GM23248 (cell line): ENCODE measurements around the gene NYAP2. TPM values are rescaled to one million over a fixed set of nuclear protein-coding genes. Genes with fewer than 3 reads are reported as not detected.

Experiments used
- DNase-seq: peaks from one replicate; pipeline ENCODE4 v3.0.0-alpha.2; 2015
- H2AFZ ChIP-seq: fragments of 200-600 bp; sonication (generic); 2 replicates; pipeline ENCODE4 v1.6.1; 2016; ENCODE audit warnings: antibody characterized with exemption
- H3F3A ChIP-seq: fragments of 200-600 bp; sonication (generic); 2 replicates; pipeline ENCODE4 v1.6.1; 2016; ENCODE audit warnings: mild to moderate bottlenecking, antibody characterized with exemption, mixed run types; ENCODE audit not compliant: insufficient read depth
- H3K27ac ChIP-seq: fragments of 200-600 bp; sonication (generic); 2 replicates; pipeline ENCODE4 v1.5.1; 2016; ENCODE audit warnings: mild to moderate bottlenecking
- H3K27me3 ChIP-seq: fragments of 200-600 bp; sonication (generic); replicated peaks from 2 replicates; pipeline ENCODE4 v1.6.1; 2016; ENCODE audit warnings: mild to moderate bottlenecking; ENCODE audit not compliant: insufficient read depth
- H3K36me3 ChIP-seq: fragments of 200-600 bp; sonication (generic); 2 replicates; pipeline ENCODE4 v1.6.1; 2016; ENCODE audit warnings: low read depth, mild to moderate bottlenecking
- H3K4me1 ChIP-seq: fragments of 200-600 bp; sonication (generic); 2 replicates; pipeline ENCODE4 v1.6.1; 2016; ENCODE audit warnings: mild to moderate bottlenecking; ENCODE audit not compliant: insufficient read depth
- H3K4me2 ChIP-seq: fragments of 200-600 bp; sonication (generic); one replicate; pipeline ENCODE4 v1.6.1; 2016; ENCODE audit warnings: mild to moderate bottlenecking; ENCODE audit not compliant: unreplicated experiment
- H3K4me3 ChIP-seq: fragments of 200-600 bp; sonication (generic); 2 replicates; pipeline ENCODE4 v1.5.1; 2016; ENCODE audit warnings: mild to moderate bottlenecking
- H3K79me2 ChIP-seq: fragments of 200-600 bp; sonication (generic); 2 replicates; pipeline ENCODE4 v1.6.1; 2016; ENCODE audit warnings: mild to moderate bottlenecking; ENCODE audit not compliant: insufficient read depth
- H3K9ac ChIP-seq: fragments of 200-600 bp; sonication (generic); 2 replicates; pipeline ENCODE4 v1.6.1; 2016; ENCODE audit warnings: mild to moderate bottlenecking
- H3K9me2 ChIP-seq: fragments of 200-600 bp; sonication (generic); 2 replicates; pipeline ENCODE4 v1.6.1; 2016; ENCODE audit warnings: mixed run types, mild to moderate bottlenecking, moderate library complexity; ENCODE audit not compliant: insufficient read depth
- H3K9me3 ChIP-seq: fragments of 200-600 bp; sonication (generic); one replicate; pipeline ENCODE4 v1.6.1; 2017; ENCODE audit warnings: low read depth
- H4K20me1 ChIP-seq: fragments of 200-600 bp; sonication (generic); 2 replicates; pipeline ENCODE4 v1.6.0; 2016; ENCODE audit not compliant: insufficient read depth
- EZH2 ChIP-seq: fragments of 200-600 bp; sonication (generic); IDR thresholded peaks from 2 replicates; pipeline ENCODE4 v1.6.1; 2018; ENCODE audit warnings: antibody characterized with exemption, mild to moderate bottlenecking; ENCODE audit not compliant: insufficient read depth, poor library complexity, severe bottlenecking
- EZH2phosphoT487 ChIP-seq: fragments of 200-600 bp; sonication (generic); IDR thresholded peaks from 2 replicates; pipeline ENCODE4 v1.6.1; 2018; ENCODE audit warnings: antibody characterized with exemption, moderate library complexity, mild to moderate bottlenecking, low read depth; ENCODE audit not compliant: insufficient read depth
- WGBS, 2 experiments: methylation state at CpG; one replicate each; pipeline ENCODE4 v1.1.6; 2015 to 2017; ENCODE audit warnings: low lambda C conversion rate in 2 of 2, low coverage in 1 of 2; ENCODE audit errors: missing lambda C conversion rate in 2 of 2; 5-methylcytosine and 5-hydroxymethylcytosine counted together
- in situ Hi-C: fragments of 300-500 bp; cut with MboI; formaldehyde crosslinking; loops from 2 replicates; pipeline ENCODE4 v1.15.0; 2020
- polyA plus RNA-seq: library from polyadenylated mRNA; unstranded; fragments of >200 nt; fragmentation: Nextera tagmentation; extraction: Ambion mirVana; gene quantifications from 2 replicates; pipeline ENCODE4 v1.2.1, GENCODE V29; 2016
- total RNA-seq: library from RNA; depleted of rRNA; stranded (reverse); fragments of >200 nt; shearing (Covaris generic); gene quantifications from 2 replicates; pipeline ENCODE4 v1.2.3, GENCODE V29; 2014

The NYAP2 gene
- total and polyA plus RNA-seq, 2 experiments from 2014 or later, result not detected

DNA sequence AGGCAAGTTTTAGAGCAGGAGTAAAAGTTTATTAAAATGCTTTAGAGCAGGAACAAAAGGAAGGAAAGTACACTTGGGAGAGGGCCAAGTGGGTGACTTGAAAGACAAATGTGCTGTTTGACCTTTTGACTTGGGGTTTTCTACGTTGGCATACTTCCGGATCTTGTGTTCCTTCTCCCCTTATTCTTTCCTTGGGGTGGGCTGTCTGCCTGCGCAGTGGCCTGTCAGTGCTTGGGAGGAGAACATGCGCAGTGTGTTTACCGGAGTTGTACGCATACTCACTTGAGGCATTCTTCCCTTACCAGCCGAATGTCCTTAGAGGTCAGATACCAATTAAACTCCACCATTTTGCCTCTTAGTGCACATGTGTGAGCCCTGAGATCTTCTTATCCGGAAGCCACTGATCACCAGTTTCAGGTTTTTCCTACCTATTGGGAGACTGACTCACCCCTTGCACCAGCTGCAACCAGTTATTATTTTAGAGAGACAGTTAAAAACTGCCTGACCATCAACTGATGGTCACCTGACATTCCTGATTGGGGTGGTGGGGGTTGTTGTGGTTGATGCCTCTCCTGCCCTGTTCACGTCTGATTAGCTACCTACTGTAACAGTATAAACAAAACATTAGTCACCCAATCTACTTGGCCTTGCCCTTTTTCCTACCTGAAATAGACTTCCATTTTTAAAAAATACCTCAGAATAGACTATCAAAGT lies 67.5 kb downstream of the NYAP2 start:
- WGBS, 2 experiments, result 76 to 78% methylated on average over 9 of the region's 9 CpGs
- Histone ChIP-seq H3K4me1 (no peaks in the 10 kb centered on the region), H4K20me1 (no peaks in the 10 kb centered on the region), H3K9ac (no peak overlapping the region), H3F3A (no peaks in the 10 kb centered on the region), H3K9me2 (no peaks in the 10 kb centered on the region), H3K4me3 (no peak overlapping the region), H3K79me2 (no peaks in the 10 kb centered on the region), H3K4me2 (no peak overlapping the region), H2AFZ (no peak overlapping the region), H3K27me3 (no peaks in the 10 kb centered on the region), H3K27ac (no peak overlapping the region), H3K9me3 (no peaks in the 10 kb centered on the region), H3K36me3 (no peaks in the 10 kb centered on the region)
- in situ Hi-C loops, result no loop called here
- no peak for TF ChIP-seq EZH2
- TF ChIP-seq EZH2phosphoT487, result no peak
- no peak for DNase-seq

DNA sequence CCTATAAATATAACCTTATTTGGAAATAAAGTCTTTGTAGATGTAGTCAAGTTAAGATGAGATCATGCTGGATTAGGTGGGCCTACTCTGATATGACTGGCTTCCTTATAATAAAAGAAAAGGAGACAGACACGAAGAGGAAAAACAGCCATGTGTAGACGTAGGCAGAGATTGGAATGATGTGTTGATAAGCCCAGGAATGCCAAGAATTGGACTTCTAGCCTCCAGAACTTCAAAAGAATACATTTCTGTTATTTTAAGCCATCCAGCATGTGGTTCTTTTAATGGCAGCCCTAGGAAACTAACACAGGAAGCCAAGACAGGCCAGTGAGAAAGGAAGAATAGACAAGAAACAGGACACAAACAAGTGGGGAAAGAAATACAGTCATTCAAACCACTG lies 68.6 kb downstream of the NYAP2 start:
- no peaks in the 10 kb centered on the region for H4K20me1 ChIP-seq
- H3K9ac ChIP-seq, result no peak overlapping the region
- no peak overlapping the region for H3K27ac ChIP-seq
- no peaks in the 10 kb centered on the region for H3K4me1 ChIP-seq
- no peaks in the 10 kb centered on the region for H3K27me3 ChIP-seq
- no peak overlapping the region for H2AFZ ChIP-seq
- no peaks in the 10 kb centered on the region for H3K36me3 ChIP-seq
- H3F3A ChIP-seq, result no peaks in the 10 kb centered on the region
- TF ChIP-seq EZH2phosphoT487 (no peak), EZH2 (no peak)
- H3K4me3 ChIP-seq, result no peak overlapping the region
- H3K9me2 ChIP-seq, result no peaks in the 10 kb centered on the region
- WGBS, 2 experiments, result 13% methylated on average over 2 of the region's 2 CpGs
- H3K9me3 ChIP-seq, result no peaks in the 10 kb centered on the region
- DNase-seq, result no peak
- in situ Hi-C loops, result no loop called here
- H3K79me2 ChIP-seq, result no peaks in the 10 kb centered on the region
- no peak overlapping the region for H3K4me2 ChIP-seq

DNA sequence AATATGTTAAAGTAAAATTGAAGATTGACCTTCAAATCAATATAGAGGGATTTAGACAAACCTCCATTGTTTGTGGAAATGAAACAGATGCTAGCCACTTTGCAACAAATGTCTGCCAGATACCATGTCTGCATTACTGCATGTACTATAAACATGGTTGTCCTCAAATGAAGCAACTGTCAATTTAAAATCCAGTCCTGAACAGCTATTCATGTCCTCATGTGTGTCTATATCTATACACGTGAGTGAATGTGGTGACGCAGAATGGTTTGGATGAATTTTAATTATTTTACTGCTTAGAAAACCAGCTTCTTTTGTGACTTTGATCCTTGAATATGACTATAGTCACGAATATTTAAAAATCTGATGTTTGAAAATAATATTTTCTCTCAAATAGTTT lies 71.5 kb downstream of the NYAP2 start:
- H3K9ac ChIP-seq, result no peak overlapping the region
- H3K4me3 ChIP-seq, result no peak overlapping the region
- H3K27ac ChIP-seq, result no peak overlapping the region
- WGBS, 2 experiments, result 29 to 32% methylated on average over 3 of the region's 3 CpGs
- TF ChIP-seq EZH2phosphoT487, result no peak
- no peak for TF ChIP-seq EZH2
- no peaks in the 10 kb centered on the region for H3K79me2 ChIP-seq
- no peaks in the 10 kb centered on the region for H3K9me3 ChIP-seq
- DNase-seq, result no peak
- no peaks in the 10 kb centered on the region for H3F3A ChIP-seq
- no peak overlapping the region for H2AFZ ChIP-seq
- in situ Hi-C loops, result no loop called here
- no peaks in the 10 kb centered on the region for H3K36me3 ChIP-seq
- H3K9me2 ChIP-seq, result no peaks in the 10 kb centered on the region
- H4K20me1 ChIP-seq, result no peaks in the 10 kb centered on the region
- H3K4me2 ChIP-seq, result no peak overlapping the region
- no peaks in the 10 kb centered on the region for H3K27me3 ChIP-seq
- H3K4me1 ChIP-seq, result no peaks in the 10 kb centered on the region

DNA sequence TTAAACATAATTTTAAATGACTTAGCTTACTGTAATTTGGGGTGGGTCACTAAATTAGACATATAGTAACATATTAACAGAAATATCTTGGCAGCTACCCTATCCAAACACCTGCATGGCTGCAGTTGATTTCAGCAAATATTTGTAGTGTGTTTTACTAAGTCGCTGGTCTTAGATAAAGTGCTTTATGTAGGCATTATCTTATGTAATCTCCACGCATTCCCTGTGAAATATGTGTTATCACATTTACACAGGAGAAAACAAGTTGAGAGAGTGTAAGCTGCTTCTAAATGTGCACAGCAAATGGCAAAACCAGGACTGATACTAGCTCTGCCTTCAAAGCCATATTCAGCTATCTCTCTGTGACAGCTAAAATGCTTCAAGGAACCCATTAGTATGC lies 72.0 kb downstream of the NYAP2 start:
- TF ChIP-seq EZH2, result no peak
- TF ChIP-seq EZH2phosphoT487, result no peak
- Histone ChIP-seq H3K9me3 (no peaks in the 10 kb centered on the region), H3K79me2 (no peaks in the 10 kb centered on the region), H3K27me3 (no peaks in the 10 kb centered on the region), H3K27ac (no peak overlapping the region), H3F3A (no peaks in the 10 kb centered on the region), H3K9ac (no peak overlapping the region), H3K9me2 (no peaks in the 10 kb centered on the region), H2AFZ (no peak overlapping the region), H3K4me3 (no peak overlapping the region), H3K4me2 (no peak overlapping the region), H3K36me3 (no peaks in the 10 kb centered on the region), H3K4me1 (no peaks in the 10 kb centered on the region), H4K20me1 (no peaks in the 10 kb centered on the region)
- in situ Hi-C loops, result no loop called here
- WGBS, 2 experiments, result 46 to 58% methylated on average over 2 of the region's 2 CpGs
- no peak for DNase-seq

DNA sequence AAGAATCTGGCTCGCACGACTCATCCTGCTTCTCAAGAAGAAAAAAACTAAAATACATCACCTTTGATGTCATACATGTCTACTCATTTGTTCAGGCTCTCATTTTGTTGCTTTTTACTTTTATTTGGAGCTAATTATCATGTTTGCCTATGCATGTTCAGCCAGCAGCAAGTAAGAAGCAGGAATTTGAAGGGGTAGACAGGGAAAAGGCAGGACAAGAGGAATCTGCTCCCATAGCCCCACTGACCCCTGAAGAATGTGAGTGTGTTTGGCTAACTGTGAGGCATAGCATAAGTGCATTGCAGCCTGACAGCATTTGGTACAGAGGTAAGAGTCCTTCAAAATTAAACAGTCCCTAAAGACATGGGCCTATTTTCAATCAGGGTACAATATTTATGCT lies 72.7 kb downstream of the NYAP2 start:
- in situ Hi-C loops, result no loop called here
- no peak for DNase-seq
- TF ChIP-seq EZH2phosphoT487 (no peak), EZH2 (no peak)

More for the DNA sequence above, 72.7 kb downstream of the NYAP2 start:
- H4K20me1 ChIP-seq, result no peaks in the 10 kb centered on the region
- no peak overlapping the region for H3K9ac ChIP-seq
- no peaks in the 10 kb centered on the region for H3K9me3 ChIP-seq
- H3F3A ChIP-seq, result no peaks in the 10 kb centered on the region
- no peaks in the 10 kb centered on the region for H3K79me2 ChIP-seq
- no peak overlapping the region for H3K4me2 ChIP-seq
- H3K4me1 ChIP-seq, result no peaks in the 10 kb centered on the region
- H3K27ac ChIP-seq, result no peak overlapping the region
- WGBS, 2 experiments, result 26% methylated on average over 2 of the region's 2 CpGs
- no peaks in the 10 kb centered on the region for H3K27me3 ChIP-seq
- no peaks in the 10 kb centered on the region for H3K9me2 ChIP-seq
- no peak overlapping the region for H2AFZ ChIP-seq
- H3K36me3 ChIP-seq, result no peaks in the 10 kb centered on the region
- H3K4me3 ChIP-seq, result no peak overlapping the region
